GM23248 (cell line): ENCODE data around the gene TUBB. TPM values are rescaled to one million over a fixed set of nuclear protein-coding genes. Genes with fewer than 3 reads are reported as not detected.
A peak's percentile ranks its signal among the peaks of the same experiment; 100 is the strongest.

Experiments
- DNase-seq: peaks from one replicate; pipeline ENCODE4 v3.0.0-alpha.2; 2015
- H2AFZ ChIP-seq: fragments of 200-600 bp; sonication (generic); 2 replicates; pipeline ENCODE4 v1.6.1; 2016; ENCODE audit warnings: antibody characterized with exemption
- H3F3A ChIP-seq: fragments of 200-600 bp; sonication (generic); 2 replicates; pipeline ENCODE4 v1.6.1; 2016; ENCODE audit warnings: mild to moderate bottlenecking, antibody characterized with exemption, mixed run types; ENCODE audit not compliant: insufficient read depth
- H3K27ac ChIP-seq: fragments of 200-600 bp; sonication (generic); 2 replicates; pipeline ENCODE4 v1.5.1; 2016; ENCODE audit warnings: mild to moderate bottlenecking
- H3K27me3 ChIP-seq: fragments of 200-600 bp; sonication (generic); replicated peaks from 2 replicates; pipeline ENCODE4 v1.6.1; 2016; ENCODE audit warnings: mild to moderate bottlenecking; ENCODE audit not compliant: insufficient read depth
- H3K36me3 ChIP-seq: fragments of 200-600 bp; sonication (generic); 2 replicates; pipeline ENCODE4 v1.6.1; 2016; ENCODE audit warnings: low read depth, mild to moderate bottlenecking
- H3K4me1 ChIP-seq: fragments of 200-600 bp; sonication (generic); 2 replicates; pipeline ENCODE4 v1.6.1; 2016; ENCODE audit warnings: mild to moderate bottlenecking; ENCODE audit not compliant: insufficient read depth
- H3K4me2 ChIP-seq: fragments of 200-600 bp; sonication (generic); one replicate; pipeline ENCODE4 v1.6.1; 2016; ENCODE audit warnings: mild to moderate bottlenecking; ENCODE audit not compliant: unreplicated experiment
- H3K4me3 ChIP-seq: fragments of 200-600 bp; sonication (generic); 2 replicates; pipeline ENCODE4 v1.5.1; 2016; ENCODE audit warnings: mild to moderate bottlenecking
- H3K79me2 ChIP-seq: fragments of 200-600 bp; sonication (generic); 2 replicates; pipeline ENCODE4 v1.6.1; 2016; ENCODE audit warnings: mild to moderate bottlenecking; ENCODE audit not compliant: insufficient read depth
- H3K9ac ChIP-seq: fragments of 200-600 bp; sonication (generic); 2 replicates; pipeline ENCODE4 v1.6.1; 2016; ENCODE audit warnings: mild to moderate bottlenecking
- H3K9me2 ChIP-seq: fragments of 200-600 bp; sonication (generic); 2 replicates; pipeline ENCODE4 v1.6.1; 2016; ENCODE audit warnings: mixed run types, mild to moderate bottlenecking, moderate library complexity; ENCODE audit not compliant: insufficient read depth
- H3K9me3 ChIP-seq: fragments of 200-600 bp; sonication (generic); one replicate; pipeline ENCODE4 v1.6.1; 2017; ENCODE audit warnings: low read depth
- H4K20me1 ChIP-seq: fragments of 200-600 bp; sonication (generic); 2 replicates; pipeline ENCODE4 v1.6.0; 2016; ENCODE audit not compliant: insufficient read depth
- EZH2 ChIP-seq: fragments of 200-600 bp; sonication (generic); IDR thresholded peaks from 2 replicates; pipeline ENCODE4 v1.6.1; 2018; ENCODE audit warnings: antibody characterized with exemption, mild to moderate bottlenecking; ENCODE audit not compliant: insufficient read depth, poor library complexity, severe bottlenecking
- EZH2phosphoT487 ChIP-seq: fragments of 200-600 bp; sonication (generic); IDR thresholded peaks from 2 replicates; pipeline ENCODE4 v1.6.1; 2018; ENCODE audit warnings: antibody characterized with exemption, moderate library complexity, mild to moderate bottlenecking, low read depth; ENCODE audit not compliant: insufficient read depth
- WGBS, 2 experiments: methylation state at CpG; one replicate each; pipeline ENCODE4 v1.1.6; 2015 to 2017; ENCODE audit warnings: low lambda C conversion rate in 2 of 2, low coverage in 1 of 2; ENCODE audit errors: missing lambda C conversion rate in 2 of 2; 5-methylcytosine and 5-hydroxymethylcytosine counted together
- in situ Hi-C: fragments of 300-500 bp; cut with MboI; formaldehyde crosslinking; loops from 2 replicates; pipeline ENCODE4 v1.15.0; 2020
- polyA plus RNA-seq: library from polyadenylated mRNA; unstranded; fragments of >200 nt; fragmentation: Nextera tagmentation; extraction: Ambion mirVana; gene quantifications from 2 replicates; pipeline ENCODE4 v1.2.1, GENCODE V29; 2016
- total RNA-seq: library from RNA; depleted of rRNA; stranded (reverse); fragments of >200 nt; shearing (Covaris generic); gene quantifications from 2 replicates; pipeline ENCODE4 v1.2.3, GENCODE V29; 2014

The TUBB gene
- total and polyA plus RNA-seq, 2 experiments from 2014 or later, result 491 to 565 TPM

DNA sequence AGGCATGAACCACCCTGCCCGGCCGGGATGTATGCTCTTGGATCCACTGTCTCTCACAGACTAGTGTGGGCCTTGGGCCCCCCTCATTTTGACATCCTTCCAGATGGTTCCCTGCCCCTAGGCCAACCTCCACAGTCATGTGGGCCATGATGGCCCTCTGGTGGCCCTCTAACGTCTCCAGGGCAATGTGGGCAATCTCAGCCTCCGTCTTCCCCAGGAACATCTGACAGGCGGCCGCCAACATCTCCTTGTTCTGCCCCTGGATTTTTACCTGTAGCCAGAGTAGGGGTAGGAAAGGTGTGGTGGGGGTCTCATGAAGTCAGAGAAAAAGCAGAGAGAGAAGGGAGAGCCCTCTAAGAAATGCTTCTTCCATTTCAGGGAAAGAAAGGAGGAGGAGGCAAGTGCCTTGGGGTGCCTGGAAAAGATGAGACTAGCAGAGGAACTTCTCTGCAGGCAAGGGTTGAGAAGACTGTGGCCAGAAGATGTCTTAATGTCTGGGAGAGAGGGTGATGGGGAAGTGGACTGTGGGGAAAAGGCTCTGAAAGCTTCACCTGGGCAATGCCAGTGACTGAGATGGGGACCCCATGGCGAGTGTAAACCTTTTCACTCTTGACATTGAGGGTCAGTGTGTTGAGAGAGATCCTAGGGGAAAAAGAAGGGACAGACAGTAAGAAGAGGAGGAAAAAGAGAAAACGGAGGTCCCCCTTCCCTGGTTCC lies 21.1 kb downstream of the TUBB start:
- Histone ChIP-seq H3K79me2 (peaks cover 77% of the 10 kb centered on the region), H3K4me1 (peaks cover 29% of the 10 kb centered on the region)

DNA sequence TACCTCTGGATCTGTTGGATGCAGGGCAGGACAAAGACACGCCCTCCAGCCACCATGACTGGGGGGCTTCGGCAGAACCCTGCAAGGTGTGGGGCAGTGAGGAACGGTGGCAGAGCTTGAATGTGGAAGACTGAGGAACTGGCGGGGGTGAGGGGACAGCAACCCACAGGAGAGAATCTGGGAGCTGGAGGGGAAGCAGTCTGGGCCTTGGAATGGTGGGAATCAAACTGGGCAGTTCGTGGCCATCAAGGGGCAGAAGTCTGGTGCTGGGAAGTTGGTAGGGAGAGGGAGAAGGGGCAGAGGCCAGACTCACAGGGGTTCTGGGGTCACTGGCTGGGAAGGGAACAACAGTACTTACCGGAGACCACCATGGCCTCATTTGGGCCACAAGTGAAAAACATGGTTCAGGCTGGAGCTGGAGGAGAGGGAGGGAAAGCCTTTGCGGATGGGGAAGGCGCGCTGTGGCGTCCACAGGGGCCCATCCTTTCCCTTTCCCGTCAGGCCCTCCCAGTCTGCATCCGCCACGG lies 21.7 kb downstream of the TUBB start:
- no peak for DNase-seq
- Histone ChIP-seq H3F3A (peaks cover 30% of the 10 kb centered on the region), H4K20me1 (no peaks in the 10 kb centered on the region), H3K9ac (peak overlapping the region; percentile 99), H3K79me2 (peaks cover 71% of the 10 kb centered on the region), H3K4me3 (peak overlapping the region; percentile 98), H3K36me3 (peaks cover 28% of the 10 kb centered on the region), H3K27me3 (no peaks in the 10 kb centered on the region), H3K4me2 (peak overlapping the region; percentile 85), H3K4me1 (peaks cover 29% of the 10 kb centered on the region), H2AFZ (no peak overlapping the region), H3K9me3 (no peaks in the 10 kb centered on the region), H3K27ac (peak overlapping the region; percentile 96), H3K9me2 (no peaks in the 10 kb centered on the region)
- WGBS, 2 experiments, result 4 to 5% methylated on average over 12 to 13 of the region's 13 CpGs
- in situ Hi-C loops, result loop anchor here (10.0 to 25.0 kb wide), 2 partner anchors 73 to 345 kb away; no protein-coding TSS in a partner anchor
- no peak for TF ChIP-seq EZH2
- no peak for TF ChIP-seq EZH2phosphoT487

More for the DNA sequence above, 21.1 kb downstream of the TUBB start:
- peak overlapping the region; percentile 85 for H3K4me2 ChIP-seq
- H3F3A ChIP-seq, result peaks cover 30% of the 10 kb centered on the region
- no peaks in the 10 kb centered on the region for H3K9me3 ChIP-seq
- H3K9ac ChIP-seq, result peak overlapping the region; percentile 99
- in situ Hi-C loops, result loop anchor here (10.0 to 25.0 kb wide), 2 partner anchors 74 to 346 kb away; no protein-coding TSS in a partner anchor
- H2AFZ ChIP-seq, result no peak overlapping the region
- H3K36me3 ChIP-seq, result peaks cover 30% of the 10 kb centered on the region
- H4K20me1 ChIP-seq, result no peaks in the 10 kb centered on the region
- peak overlapping the region; percentile 98 for H3K4me3 ChIP-seq
- H3K27ac ChIP-seq, result peak overlapping the region; percentile 96
- no peaks in the 10 kb centered on the region for H3K9me2 ChIP-seq
- no peaks in the 10 kb centered on the region for H3K27me3 ChIP-seq
- WGBS, 2 experiments, result 73 to 74% methylated on average over 8 of the region's 8 CpGs
- peak; percentile 55 for DNase-seq
- no peak for TF ChIP-seq EZH2
- no peak for TF ChIP-seq EZH2phosphoT487

DNA sequence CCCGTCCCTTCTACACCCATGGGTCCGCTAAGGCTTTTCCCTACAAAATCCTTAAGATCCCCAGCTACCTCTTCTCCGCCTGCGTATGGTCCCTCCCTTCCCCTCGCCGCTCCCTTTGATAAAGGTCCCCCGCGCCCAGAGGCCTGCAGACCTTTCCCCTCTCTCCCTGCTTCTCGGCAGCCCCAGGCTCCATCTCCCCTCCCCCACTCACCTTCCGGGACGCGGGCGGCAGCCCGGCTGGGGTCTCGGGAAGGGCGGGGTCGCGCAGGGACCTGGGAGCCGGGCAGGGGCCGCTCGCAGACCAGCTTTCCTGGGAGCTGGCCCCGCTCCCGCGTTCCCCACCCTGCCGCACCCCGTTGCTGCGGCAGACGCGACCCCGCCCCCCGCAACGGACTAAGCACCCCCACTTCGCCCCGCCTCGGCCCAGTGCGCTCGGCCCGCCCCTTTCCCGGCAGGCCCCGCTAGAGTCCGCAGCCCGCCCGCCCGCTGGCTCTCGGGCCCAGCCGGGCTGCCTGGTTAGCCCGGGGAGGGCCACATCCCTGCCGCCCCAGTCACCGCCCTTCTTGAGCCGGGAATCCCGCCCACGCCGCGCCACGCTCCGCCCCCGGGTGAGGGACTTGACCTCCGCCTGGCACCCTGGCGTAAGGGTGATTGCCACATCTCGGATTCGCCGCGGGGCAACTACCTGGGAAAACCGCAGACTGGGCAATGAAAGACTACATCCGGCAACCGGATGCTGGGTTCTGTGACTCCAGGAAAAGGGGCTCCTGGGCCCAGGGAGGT lies 22.4 kb downstream of the TUBB start, which contains the start of gene FLOT1:
Gene FLOT1 (minus strand): TSS at position 372 of the 783 bp plus-strand sequence. CDS start 498 bp downstream, outside the sequence.
- H3K4me3 ChIP-seq, result peak within 1 kb of the TSS; percentile 98
- 1 to 2% methylated on average over 28 to 46 of the region's 66 CpGs for WGBS, 2 experiments
- no peaks in the 10 kb centered on the region for H3K9me2 ChIP-seq
- DNase-seq, result peak; percentile 98
- H3K9me3 ChIP-seq, result no peaks in the 10 kb centered on the region
- in situ Hi-C loops, result loop anchor here (10.0 to 25.0 kb wide), 2 partner anchors 72 to 345 kb away; no protein-coding TSS in a partner anchor
- H3K9ac ChIP-seq, result peak within 1 kb of the TSS; percentile 99
- TF ChIP-seq EZH2 (no peak), EZH2phosphoT487 (no peak)
- peaks cover 64% of the 10 kb centered on the region for H3K79me2 ChIP-seq
- H3K4me2 ChIP-seq, result peak within 1 kb of the TSS; percentile 85
- H3F3A ChIP-seq, result peaks cover 30% of the 10 kb centered on the region
- no peaks in the 10 kb centered on the region for H4K20me1 ChIP-seq
- peaks cover 28% of the 10 kb centered on the region for H3K36me3 ChIP-seq
- peaks cover 32% of the 10 kb centered on the region for H3K4me1 ChIP-seq
- no peaks in the 10 kb centered on the region for H3K27me3 ChIP-seq
- H3K27ac ChIP-seq, result peak within 1 kb of the TSS; percentile 96
- H2AFZ ChIP-seq, result no peak within 1 kb of the TSS
